HEK293 (cell line): ENCODE measurements around the gene ISG15.

ENCODE experiments used
- CTCF ChIA-PET: fragments of 350-600 bp; formaldehyde crosslinking; extraction: SDS; loops from one replicate; lab custom pipeline; 2021; ENCODE audit warnings: antibody characterized with exemption; lab: Yijun Ruan, JAX
- POLR2A ChIA-PET: fragments of 300-600 bp; formaldehyde crosslinking; extraction: SDS; loops from one replicate; lab custom pipeline; 2020; ENCODE audit warnings: antibody characterized with exemption, inconsistent platforms; lab: Yijun Ruan, JAX
- H3K27ac ChIP-seq: fragments of 200-500 bp; sonication (Bioruptor generic); 2 replicates; pipeline ENCODE4 v1.5.1; 2014; ENCODE audit warnings: low read depth, low read length, control low read depth, inconsistent platforms; ENCODE audit errors: extremely low read depth
- H3K36me3 ChIP-seq, 2 experiments: fragments of 200-500 bp in 1 of 2; sonication (Bioruptor generic) in 1 of 2; 1 replicate in 1 of 2; 2 replicates in 1 of 2; pipeline ENCODE4 v1.5.1; 2014 to 2017; ENCODE audit warnings: inconsistent platforms in 2 of 2, low read length in 2 of 2; ENCODE audit not compliant: control insufficient read depth in 2 of 2, insufficient read depth in 1 of 2
- H3K4me1 ChIP-seq: fragments of 200-500 bp; sonication (Bioruptor generic); 2 replicates; pipeline ENCODE4 v1.5.1; 2014; ENCODE audit warnings: mild to moderate bottlenecking, low read length, inconsistent platforms; ENCODE audit not compliant: control insufficient read depth, insufficient read depth
- H3K4me3 ChIP-seq: 2 replicates; pipeline ENCODE4 v1.5.1; 2011; ENCODE audit warnings: low read depth, mild to moderate bottlenecking, control low read depth, low read length, moderate library complexity
- H3K9me3 ChIP-seq: fragments of 200-500 bp; sonication (Bioruptor generic); 2 replicates; pipeline ENCODE4 v1.5.1; 2014; ENCODE audit warnings: low read depth, low read length, inconsistent platforms; ENCODE audit not compliant: control insufficient read depth, insufficient read depth
- EGR2 ChIP-seq: fragments of 450-650 bp; formaldehyde crosslinking; IDR thresholded peaks from 2 replicates; pipeline ENCODE4 v1.5.1; 2016; ENCODE audit warnings: low read depth, missing biosample characterization, missing genetic modification characterization
- GLIS1 ChIP-seq: fragments of 450-650 bp; formaldehyde crosslinking; IDR thresholded peaks from 2 replicates; pipeline ENCODE4 v1.5.1; 2016; ENCODE audit warnings: missing biosample characterization, missing genetic modification characterization
- GLIS2 ChIP-seq: fragments of 450-650 bp; formaldehyde crosslinking; IDR thresholded peaks from 2 replicates; pipeline ENCODE4 v1.5.1; 2016; ENCODE audit warnings: missing biosample characterization, missing genetic modification characterization
- HIC1 ChIP-seq: fragments of 450-650 bp; formaldehyde crosslinking; IDR thresholded peaks from 2 replicates; pipeline ENCODE4 v1.5.1; 2016; ENCODE audit warnings: missing biosample characterization, missing genetic modification characterization
- KLF10 ChIP-seq: fragments of 450-650 bp; IDR thresholded peaks from 2 replicates; pipeline ENCODE4 v1.5.1; 2018; ENCODE audit warnings: missing biosample characterization, mild to moderate bottlenecking, missing genetic modification characterization
- SALL2 ChIP-seq: fragments of 450-650 bp; formaldehyde crosslinking; IDR thresholded peaks from 2 replicates; pipeline ENCODE4 v1.5.0; 2017; ENCODE audit warnings: missing biosample characterization, mild to moderate bottlenecking, missing genetic modification characterization, borderline replicate concordance
- SETDB1 ChIP-seq: IDR thresholded peaks from one replicate; pipeline ENCODE4 v1.6.1; 2017; ENCODE audit warnings: mild to moderate bottlenecking, low read length, moderate library complexity, mixed read lengths; ENCODE audit not compliant: insufficient read length
- ZFHX2 ChIP-seq: fragments of 450-650 bp; formaldehyde crosslinking; conservative IDR thresholded peaks from 2 replicates; pipeline ENCODE4 v1.5.1; 2016; ENCODE audit warnings: missing biosample characterization, missing genetic modification characterization
- ZIC2 ChIP-seq: fragments of 450-650 bp; formaldehyde crosslinking; IDR thresholded peaks from 2 replicates; pipeline ENCODE4 v1.5.1; 2016; ENCODE audit warnings: missing biosample characterization, missing genetic modification characterization
- ZNF23 ChIP-seq: fragments of 450-650 bp; formaldehyde crosslinking; IDR thresholded peaks from 2 replicates; pipeline ENCODE4 v1.5.1; 2016; ENCODE audit warnings: missing biosample characterization, missing genetic modification characterization, borderline replicate concordance
- ZNF473 ChIP-seq: fragments of 450-650 bp; formaldehyde crosslinking; IDR thresholded peaks from 2 replicates; pipeline ENCODE4 v1.5.1; 2017; ENCODE audit warnings: missing biosample characterization, missing genetic modification characterization
- ZNF792 ChIP-seq: fragments of 450-650 bp; formaldehyde crosslinking; IDR thresholded peaks from 2 replicates; pipeline ENCODE4 v1.5.1; 2016; ENCODE audit warnings: missing biosample characterization, missing genetic modification characterization
- TF ChIP-seq, protein P1 (sequence below): fragments of 450-650 bp; formaldehyde crosslinking; IDR thresholded peaks from 2 replicates; pipeline ENCODE4 v1.5.1; 2016; ENCODE audit warnings: missing biosample characterization, missing genetic modification characterization
- TF ChIP-seq, protein P2 (sequence below): fragments of 450-650 bp; formaldehyde crosslinking; IDR thresholded peaks from 2 replicates; pipeline ENCODE4 v1.5.1; 2016; ENCODE audit warnings: missing biosample characterization, missing genetic modification characterization

ISG15 gene

GRCh38 chr1:1053022-1053421, 39.7 kb downstream of the ISG15 start:
- no peaks in the 10 kb centered on the region for H3K4me1 ChIP-seq
- TF ChIP-seq ZFHX2 (peak; percentile 99), ZNF473 (tag by site-specific recombination) (no peak), EGR2 (tag by site-specific recombination) (peak; percentile 96)
- TF ChIP-seq, all 188 proteins: peak for 2
- Histone ChIP-seq H3K4me3 (no peak overlapping the region), H3K9me3 (no peaks in the 10 kb centered on the region), H3K27ac (no peak overlapping the region), H3K36me3 (peaks cover 0 to 59% of the 10 kb centered on the region in 2 experiments; a peak in 1 of 3 replicates)
- ChIA-PET POLR2A (no interaction called here), CTCF (interaction anchor here (0.9 kb wide), 1 partner anchor 11 kb away, joined by 3 read pairs; no protein-coding TSS in a partner anchor)

DNA sequence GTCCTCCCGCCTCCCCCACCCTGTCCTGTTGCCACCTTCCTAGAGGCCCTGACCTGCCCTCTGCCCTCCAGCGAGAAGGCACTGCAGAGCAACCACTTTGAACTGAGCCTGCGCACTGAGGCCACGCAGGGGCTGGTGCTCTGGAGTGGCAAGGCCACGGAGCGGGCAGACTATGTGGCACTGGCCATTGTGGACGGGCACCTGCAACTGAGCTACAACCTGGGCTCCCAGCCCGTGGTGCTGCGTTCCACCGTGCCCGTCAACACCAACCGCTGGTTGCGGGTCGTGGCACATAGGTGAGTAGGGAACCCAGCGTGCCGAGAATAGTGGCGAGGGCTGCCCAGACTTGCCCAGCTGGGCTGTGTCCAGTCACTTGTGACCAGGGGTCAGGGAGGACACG, 40.4 kb downstream of the ISG15 start:
- POLR2A ChIA-PET, result no interaction called here
- H3K9me3 ChIP-seq, result no peaks in the 10 kb centered on the region
- H3K4me3 ChIP-seq, result no peak overlapping the region
- CTCF ChIA-PET, result interaction anchor here (0.7 to 0.9 kb wide), 2 partner anchors 11 to 14 kb away, joined by 3 read pairs; no protein-coding TSS in a partner anchor
- H3K27ac ChIP-seq, result no peak overlapping the region
- TF ChIP-seq HIC1 (tag by site-specific recombination), result peak; percentile 76
- no peak for TF ChIP-seq KLF10
- H3K36me3 ChIP-seq, result peaks cover 0 to 59% of the 10 kb centered on the region in 2 experiments; a peak in 1 of 3 replicates
- no peaks in the 10 kb centered on the region for H3K4me1 ChIP-seq

DNA sequence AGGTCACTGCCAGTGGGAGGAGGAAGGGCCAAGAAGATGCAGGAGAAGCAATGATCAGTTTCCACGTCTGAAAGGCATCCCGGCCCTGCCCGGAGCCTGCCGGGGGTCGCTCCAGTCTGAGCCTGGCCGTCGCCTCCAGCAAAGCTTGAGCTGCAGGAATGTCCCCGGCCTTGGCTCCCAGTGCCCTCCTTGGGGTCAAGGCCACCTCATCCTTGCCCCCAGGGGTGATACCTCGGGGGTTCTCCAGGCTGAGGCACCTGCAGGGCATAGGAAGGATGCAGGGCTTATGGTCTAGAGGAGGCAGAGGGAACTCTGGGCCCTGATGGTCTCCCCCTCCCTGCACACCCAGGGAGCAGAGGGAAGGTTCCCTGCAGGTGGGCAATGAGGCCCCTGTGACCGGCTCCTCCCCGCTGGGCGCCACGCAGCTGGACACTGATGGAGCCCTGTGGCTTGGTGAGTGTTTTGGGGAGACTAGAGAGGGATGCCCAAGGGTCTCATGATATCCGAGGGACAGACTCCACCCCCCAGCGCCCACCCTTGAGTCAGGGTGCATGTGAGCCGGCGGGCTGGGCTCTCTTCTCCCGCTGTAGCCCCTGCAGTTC, 40.9 kb downstream of the ISG15 start:
- POLR2A ChIA-PET, result no interaction called here
- TF ChIP-seq GLIS1 (tag by site-specific recombination) (peak; percentile 93), SETDB1 (no peak), SALL2 (no peak), ZNF23 (tag by site-specific recombination) (no peak), HIC1 (tag by site-specific recombination) (no peak), ZNF792 (tag by site-specific recombination) (no peak), GLIS2 (tag by site-specific recombination) (peak; percentile 66; the same call in 1 of the 2 replicates), ZIC2 (tag by site-specific recombination) (peak; percentile 82)
- TF ChIP-seq, protein P1, sequence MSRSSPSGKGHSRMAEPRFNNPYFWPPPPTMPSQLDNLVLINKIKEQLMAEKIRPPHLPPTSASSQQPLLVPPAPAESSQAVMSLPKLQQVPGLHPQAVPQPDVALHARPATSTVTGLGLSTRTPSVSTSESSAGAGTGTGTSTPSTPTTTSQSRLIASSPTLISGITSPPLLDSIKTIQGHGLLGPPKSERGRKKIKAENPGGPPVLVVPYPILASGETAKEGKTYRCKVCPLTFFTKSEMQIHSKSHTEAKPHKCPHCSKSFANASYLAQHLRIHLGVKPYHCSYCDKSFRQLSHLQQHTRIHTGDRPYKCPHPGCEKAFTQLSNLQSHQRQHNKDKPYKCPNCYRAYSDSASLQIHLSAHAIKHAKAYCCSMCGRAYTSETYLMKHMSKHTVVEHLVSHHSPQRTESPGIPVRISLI (tag by site-specific recombination), result no peak
- TF ChIP-seq, protein P2, sequence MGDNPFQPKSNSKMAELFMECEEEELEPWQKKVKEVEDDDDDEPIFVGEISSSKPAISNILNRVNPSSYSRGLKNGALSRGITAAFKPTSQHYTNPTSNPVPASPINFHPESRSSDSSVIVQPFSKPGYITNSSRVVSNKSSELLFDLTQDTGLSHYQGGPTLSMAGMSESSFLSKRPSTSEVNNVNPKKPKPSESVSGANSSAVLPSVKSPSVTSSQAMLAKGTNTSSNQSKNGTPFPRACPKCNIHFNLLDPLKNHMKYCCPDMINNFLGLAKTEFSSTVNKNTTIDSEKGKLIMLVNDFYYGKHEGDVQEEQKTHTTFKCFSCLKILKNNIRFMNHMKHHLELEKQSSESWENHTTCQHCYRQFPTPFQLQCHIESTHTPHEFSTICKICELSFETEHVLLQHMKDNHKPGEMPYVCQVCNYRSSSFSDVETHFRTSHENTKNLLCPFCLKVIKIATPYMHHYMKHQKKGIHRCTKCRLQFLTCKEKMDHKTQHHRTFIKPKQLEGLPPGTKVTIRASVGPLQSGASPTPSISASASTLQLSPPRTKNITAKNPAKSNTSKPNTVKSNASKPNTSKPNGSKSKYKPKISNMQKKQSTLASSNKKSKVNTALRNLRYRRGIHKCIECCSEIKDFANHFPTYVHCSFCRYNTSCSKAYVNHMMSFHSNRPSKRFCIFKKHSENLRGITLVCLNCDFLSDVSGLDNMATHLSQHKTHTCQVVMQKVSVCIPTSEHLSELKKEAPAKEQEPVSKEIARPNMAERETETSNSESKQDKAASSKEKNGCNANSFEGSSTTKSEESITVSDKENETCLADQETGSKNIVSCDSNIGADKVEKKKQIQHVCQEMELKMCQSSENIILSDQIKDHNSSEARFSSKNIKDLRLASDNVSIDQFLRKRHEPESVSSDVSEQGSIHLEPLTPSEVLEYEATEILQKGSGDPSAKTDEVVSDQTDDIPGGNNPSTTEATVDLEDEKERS, result no peak

More for the DNA sequence above, 40.9 kb downstream of the ISG15 start:
- no peak overlapping the region for H3K27ac ChIP-seq
- H3K36me3 ChIP-seq, result peaks cover 0 to 58% of the 10 kb centered on the region in 2 experiments; a peak in 1 of 3 replicates
- no peaks in the 10 kb centered on the region for H3K9me3 ChIP-seq
- no peak overlapping the region for H3K4me3 ChIP-seq
- H3K4me1 ChIP-seq, result 0 out of 2 replicates have a peak, but pooled peaks cover 3% of the 10 kb centered on the region
- CTCF ChIA-PET, result interaction anchor here (0.7 to 0.9 kb wide), 2 partner anchors 10 to 14 kb away, joined by 3 read pairs; no protein-coding TSS in a partner anchor
